H1 (cell line): Measurements from ENCODE around the gene TOGARAM1. TPM values are rescaled to one million over a fixed set of nuclear protein-coding genes. Genes with fewer than 3 reads are reported as not detected.

Source experiments
- CTCF ChIA-PET: fragments of 300-600 bp; sonication (Branson Sonifier 250); formaldehyde crosslinking; loops from one replicate; lab custom pipeline; 2021; ENCODE audit not compliant: partially characterized antibody; lab: Charles Lee
- POLR2A ChIA-PET: fragments of 300-600 bp; sonication (Branson Sonifier 250); formaldehyde crosslinking; loops from one replicate; lab custom pipeline; 2021; ENCODE audit warnings: inconsistent platforms; ENCODE audit not compliant: partially characterized antibody; lab: Charles Lee
- DNase-seq, 2 experiments: peaks; one replicate each; pipeline versions ENCODE4 v3.0.0 to v3.0.0-alpha.2; 2010 to 2022; ENCODE audit warnings: low spot score in 2 of 2, low read depth in 1 of 2, mixed read lengths in 1 of 2
- FAIRE-seq: peaks from 2 replicates; lab custom pipeline; 2011; peaks lifted over from hg19 to GRCh38; lab: Jason Lieb, UNC
- H2AFZ ChIP-seq: 2 replicates; pipeline ENCODE4 v1.8.1; 2012; ENCODE audit warnings: low read length, inconsistent platforms
- H2AK5ac ChIP-seq: 2 replicates; pipeline ENCODE4 v1.6.1; 2013; ENCODE audit warnings: low read depth, low read length
- H2BK120ac ChIP-seq: replicated peaks from 2 replicates; pipeline ENCODE3; 2013; ENCODE audit warnings: low read depth, low read length, inconsistent platforms
- H2BK12ac ChIP-seq: 2 replicates; pipeline ENCODE4 v1.6.1; 2013; ENCODE audit warnings: low read depth, low read length
- H2BK15ac ChIP-seq: 2 replicates; pipeline ENCODE4 v1.6.1; 2013; ENCODE audit warnings: low read length
- H2BK20ac ChIP-seq: 2 replicates; pipeline ENCODE4 v1.6.1; 2013; ENCODE audit warnings: low read length
- H2BK5ac ChIP-seq: 2 replicates; pipeline ENCODE4 v1.6.1; 2013; ENCODE audit warnings: low read depth, low read length
- H3K14ac ChIP-seq: 2 replicates; pipeline ENCODE4 v1.6.1; 2013; ENCODE audit warnings: inconsistent platforms; ENCODE audit not compliant: insufficient read length
- H3K18ac ChIP-seq: 2 replicates; pipeline ENCODE4 v1.6.1; 2013; ENCODE audit warnings: low read length; ENCODE audit errors: extremely low read depth
- H3K23ac ChIP-seq: 2 replicates; pipeline ENCODE4 v1.6.1; 2013; ENCODE audit warnings: inconsistent platforms; ENCODE audit not compliant: insufficient read length
- H3K23me2 ChIP-seq: 2 replicates; pipeline ENCODE4 v1.6.1; 2013; ENCODE audit warnings: low read depth, low read length
- H3K27ac ChIP-seq: 2 replicates; pipeline ENCODE4 v1.6.1; 2011; ENCODE audit warnings: low read depth, low read length, inconsistent platforms
- H3K27me3 ChIP-seq, 4 experiments: replicated peaks in 1 of 4; 1 replicate in 1 of 4; 2 replicates in 3 of 4; pipeline versions ENCODE4 v1.6.1 to v1.8.1; 2011 to 2013; ENCODE audit warnings: low read length in 3 of 4, mild to moderate bottlenecking in 3 of 4, inconsistent platforms in 2 of 4, mixed read lengths in 2 of 4, moderate library complexity in 1 of 4; ENCODE audit not compliant: control insufficient read depth in 3 of 4, insufficient read depth in 3 of 4; ENCODE audit errors: extremely low read depth in 1 of 4
- H3K36me3 ChIP-seq, 4 experiments: 2 replicates each; pipeline versions ENCODE4 v1.6.1 to v1.8.1; 2011 to 2013; ENCODE audit warnings: mild to moderate bottlenecking in 4 of 4, low read length in 3 of 4, moderate library complexity in 2 of 4, control low read depth in 1 of 4, inconsistent platforms in 1 of 4; ENCODE audit not compliant: insufficient read depth in 4 of 4, control insufficient read depth in 2 of 4
- H3K4ac ChIP-seq: replicated peaks from 2 replicates; pipeline ENCODE3; 2013; ENCODE audit warnings: low read length, low read depth, mixed read lengths, inconsistent platforms; ENCODE audit not compliant: insufficient read length
- H3K4me1 ChIP-seq, 4 experiments: replicated peaks in 1 of 4; 1 replicate in 1 of 4; 2 replicates in 3 of 4; pipeline versions ENCODE4 v1.6.1 to v1.8.1; 2011 to 2013; ENCODE audit warnings: low read length in 3 of 4, inconsistent platforms in 2 of 4, mixed read lengths in 1 of 4; ENCODE audit not compliant: insufficient read depth in 4 of 4, control insufficient read depth in 3 of 4
- H3K4me2 ChIP-seq, 2 experiments: 2 replicates each; pipeline versions ENCODE4 v1.6.1 to v1.8.1; 2011 to 2013; ENCODE audit warnings: low read depth in 2 of 2, low read length in 2 of 2, control low read depth in 1 of 2, inconsistent platforms in 1 of 2, mild to moderate bottlenecking in 1 of 2; ENCODE audit not compliant: insufficient read depth in 1 of 2
- H3K4me3 ChIP-seq, 4 experiments: fragments of 200-600, 300-600 bp in 1 of 4; sonication (generic), shearing (Covaris generic), sonication (Bioruptor Twin) in 1 of 4; 2 replicates each; pipeline versions ENCODE4 v1.5.1 to v1.8.1; 2011 to 2016; ENCODE audit warnings: low read length in 4 of 4, low read depth in 3 of 4, control low read depth in 2 of 4, inconsistent platforms in 2 of 4, mild to moderate bottlenecking in 2 of 4, mixed read lengths in 1 of 4, moderate library complexity in 1 of 4; ENCODE audit not compliant: insufficient read depth in 2 of 4; ENCODE audit errors: extremely low read depth in 1 of 4
- H3K56ac ChIP-seq: replicated peaks from 2 replicates; pipeline ENCODE3; 2013; ENCODE audit warnings: low read depth, mild to moderate bottlenecking, mixed read lengths, low read length, inconsistent platforms; ENCODE audit not compliant: insufficient read length
- H3K79me1 ChIP-seq: 2 replicates; pipeline ENCODE4 v1.6.1; 2013; ENCODE audit warnings: low read depth, low read length, control low read depth
- H3K79me2 ChIP-seq, 2 experiments: 2 replicates each; pipeline versions ENCODE4 v1.6.1 to v1.8.1; 2012 to 2013; ENCODE audit warnings: low read length in 2 of 2, mild to moderate bottlenecking in 2 of 2, inconsistent platforms in 1 of 2; ENCODE audit not compliant: insufficient read depth in 2 of 2, control insufficient read depth in 1 of 2
- H3K9ac ChIP-seq, 4 experiments: replicated peaks in 1 of 4; 1 replicate in 1 of 4; 2 replicates in 3 of 4; pipeline versions ENCODE4 v1.6.1 to v1.8.1; 2011 to 2013; ENCODE audit warnings: low read depth in 3 of 4, low read length in 3 of 4, control low read depth in 2 of 4, mild to moderate bottlenecking in 2 of 4, moderate library complexity in 2 of 4, inconsistent platforms in 1 of 4; ENCODE audit errors: extremely low read depth in 1 of 4
- H3K9me3 ChIP-seq, 2 experiments: 2 replicates each; pipeline versions ENCODE4 v1.6.1 to v1.8.1; 2012 to 2013; ENCODE audit warnings: mild to moderate bottlenecking in 2 of 2, moderate library complexity in 2 of 2, control low read depth in 1 of 2, inconsistent platforms in 1 of 2, low read depth in 1 of 2, low read length in 1 of 2, mixed read lengths in 1 of 2; ENCODE audit not compliant: insufficient read depth in 2 of 2
- H4K20me1 ChIP-seq, 2 experiments: replicated peaks in 1 of 2; 2 replicates each; pipeline versions ENCODE3 to v1.8.1; 2011 to 2013; ENCODE audit warnings: inconsistent platforms in 2 of 2, low read length in 2 of 2, mild to moderate bottlenecking in 1 of 2; ENCODE audit not compliant: insufficient read depth in 2 of 2, control insufficient read depth in 1 of 2
- H4K5ac ChIP-seq: 2 replicates; pipeline ENCODE4 v1.6.1; 2013; ENCODE audit warnings: low read length, low read depth, mixed read lengths, inconsistent platforms; ENCODE audit not compliant: insufficient read length
- H4K8ac ChIP-seq: 2 replicates; pipeline ENCODE4 v1.8.0; 2013; ENCODE audit warnings: mild to moderate bottlenecking, moderate library complexity, low read length, inconsistent platforms; ENCODE audit not compliant: insufficient read depth; ENCODE audit errors: extremely low read depth
- H4K91ac ChIP-seq: replicated peaks from 2 replicates; pipeline ENCODE3; 2013; ENCODE audit warnings: low read length, mixed read lengths, inconsistent platforms; ENCODE audit not compliant: insufficient read length
- ASH2L ChIP-seq: fragments of 200-600, 300-600 bp; sonication (generic); IDR thresholded peaks from one replicate; pipeline ENCODE4 v1.7.1; 2017; ENCODE audit warnings: low read length
- JUN ChIP-seq: IDR thresholded peaks from 2 replicates; pipeline ENCODE4 v1.6.1; 2011; ENCODE audit warnings: low read depth, mild to moderate bottlenecking, improper control_type of control experiment, low read length
- NRF1 ChIP-seq: IDR thresholded peaks from 2 replicates; pipeline ENCODE4 v1.6.1; 2011; ENCODE audit warnings: mild to moderate bottlenecking, low read depth, low read length, improper control_type of control experiment
- SAP30 ChIP-seq: fragments of 300-600 bp; sonication (generic); IDR thresholded peaks from 2 replicates; pipeline ENCODE4 v1.7.1; 2012; ENCODE audit warnings: low read length, moderate library complexity, mild to moderate bottlenecking, inconsistent platforms; ENCODE audit not compliant: insufficient read depth, insufficient replicate concordance
- SP4 ChIP-seq: IDR thresholded peaks from 2 replicates; pipeline ENCODE4 v1.6.1; 2012; ENCODE audit warnings: low read length, inconsistent platforms
- TAF7 ChIP-seq: optimal IDR thresholded peaks from 2 replicates; pipeline ENCODE3; 2011; ENCODE audit warnings: low read depth, mild to moderate bottlenecking, inconsistent platforms, low read length, moderate library complexity, borderline replicate concordance
- TEAD4 ChIP-seq: IDR thresholded peaks from 2 replicates; pipeline ENCODE4 v1.6.1; 2012; ENCODE audit warnings: low read depth, low read length, inconsistent platforms, mixed read lengths
- WGBS, 2 experiments: shearing (Covaris generic) in 1 of 2; methylation state at CpG; one replicate each; pipeline versions ENCODE4 v1.1.6 to v1.1.7; 2013 to 2015; ENCODE audit warnings: low lambda C conversion rate in 2 of 2, mixed read lengths in 2 of 2, inconsistent platforms in 1 of 2, low coverage in 1 of 2, missing lambda C conversion rate in 1 of 2; ENCODE audit not compliant: insufficient replicate concordance in 2 of 2, insufficient coverage in 1 of 2, insufficient read length in 1 of 2; ENCODE audit errors: extremely low coverage in 1 of 2, missing lambda C conversion rate in 1 of 2; 5-methylcytosine and 5-hydroxymethylcytosine counted together
- polyA plus RNA-seq, 7 experiments: library from polyadenylated mRNA; depleted of rRNA in 3 of 7; stranded (reverse) in 5 of 7; unstranded in 2 of 7; fragments of >200 nt in 5 of 7; fragments of 200-250 nt in 2 of 7; gene quantifications; 1 replicate in 5 of 7; 2 replicates in 1 of 7; 4 replicates in 1 of 7; pipeline versions ENCODE4 v1.2.1 to v1.2.3, GENCODE V29; 2011 to 2013; ENCODE audit warnings: missing spikeins in 2 of 7, mixed read lengths in 2 of 7
- total RNA-seq: library from RNA; stranded (reverse); fragmentation: NEBNext Ultra II Directional; extraction: Animal tissue kit (Norgen Biotek cat#: 25700); gene quantifications from 2 replicates; pipeline ENCODE4 v1.2.1, GENCODE V29; 2021
- TF ChIP-seq, protein P1 (sequence below): IDR thresholded peaks from 2 replicates; pipeline ENCODE4 v1.6.1; 2011; ENCODE audit warnings: low read depth, mild to moderate bottlenecking, low read length; ENCODE audit not compliant: insufficient read depth
- TF ChIP-seq, protein P2 (sequence below): IDR thresholded peaks from 2 replicates; pipeline ENCODE4 v1.6.1; 2012; ENCODE audit warnings: inconsistent platforms
- TF ChIP-seq, protein P3 (sequence below): IDR thresholded peaks from 2 replicates; pipeline ENCODE4 v1.6.1; 2011; ENCODE audit warnings: low read length, improper control_type of control experiment

TOGARAM1 gene
- total and polyA plus RNA-seq, 2 of the 8 experiments (the other 6 are each of a cell fraction or from before 2014, with no cell fraction given) = 2.5 to 6.8 TPM

DNA sequence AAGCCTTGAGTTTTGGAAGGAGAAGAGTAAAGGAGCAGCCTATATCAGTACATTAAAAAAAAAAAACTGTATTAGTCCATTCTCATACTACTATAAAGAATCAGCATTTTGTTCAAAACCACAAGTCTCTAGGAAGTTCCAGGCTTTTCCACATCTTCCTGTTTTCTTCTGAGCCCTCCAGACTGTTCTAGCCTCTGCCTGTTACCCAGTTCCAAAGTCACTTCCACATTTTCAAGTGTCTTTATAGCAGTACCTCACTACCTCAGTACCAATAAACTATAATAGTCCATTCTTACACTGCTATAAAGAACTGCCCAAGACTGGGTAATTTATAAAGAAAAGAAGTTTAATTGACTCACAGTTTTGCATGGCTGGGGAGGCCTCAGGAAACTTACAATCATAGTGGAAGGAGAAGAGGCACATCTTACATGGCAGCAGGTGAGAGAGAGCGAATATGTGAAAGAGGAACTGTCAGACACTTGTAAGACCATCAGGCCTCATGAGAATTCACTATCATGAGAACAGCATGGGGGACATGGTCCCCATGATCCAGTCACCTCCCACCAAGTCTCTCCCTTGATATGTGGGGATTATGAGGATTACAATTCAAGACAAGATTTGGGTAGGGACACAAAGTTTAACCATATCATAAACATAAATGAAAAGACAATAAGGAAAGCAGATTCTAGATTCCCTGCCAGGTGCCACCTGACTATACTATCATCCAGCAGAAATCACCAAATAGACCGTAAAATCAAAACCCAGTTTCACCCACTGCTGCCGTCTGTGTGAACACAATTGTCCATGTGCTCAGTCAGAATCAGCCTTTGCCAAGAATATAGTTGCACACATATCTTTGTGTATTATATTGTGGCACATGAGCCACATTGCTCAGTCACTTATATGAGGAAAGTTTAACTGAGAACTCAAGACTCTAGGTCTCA lies 27.8 kb downstream of the TOGARAM1 start:
- Histone ChIP-seq H3K9ac (no peak overlapping the region), H3K36me3 (peaks cover 0 to 2% (median 0%) of the 10 kb centered on the region in 4 experiments; a peak in 1 of 8 replicates), H2AFZ (no peak overlapping the region), H3K14ac (no peak overlapping the region), H3K79me2 (peaks cover 0 to 5% of the 10 kb centered on the region in 2 experiments; a peak in 1 of 4 replicates), H3K18ac (no peak overlapping the region), H2BK5ac (no peak overlapping the region), H3K27me3 (no peaks in the 10 kb centered on the region), H4K91ac (no peak overlapping the region), H3K4me1 (no peaks in the 10 kb centered on the region), H3K27ac (no peak overlapping the region), H3K79me1 (no peaks in the 10 kb centered on the region; the same call in 1 of the 2 replicates), H3K4ac (no peak overlapping the region), H2BK20ac (no peak overlapping the region), H3K23me2 (no peaks in the 10 kb centered on the region), H4K5ac (no peak overlapping the region), H2BK12ac (no peak overlapping the region), H3K4me3 (no peak overlapping the region), H3K9me3 (no peaks in the 10 kb centered on the region), H4K8ac (no peak overlapping the region), H2AK5ac (no peak overlapping the region), H2BK15ac (no peak overlapping the region), H4K20me1 (no peaks in the 10 kb centered on the region), H3K56ac (no peak overlapping the region), H2BK120ac (no peak overlapping the region), H3K23ac (no peak overlapping the region), H3K4me2 (no peak overlapping the region)
- DNase-seq (no peak), FAIRE-seq (no peak)
- ChIA-PET CTCF (interaction anchor here (1.0 kb wide), 1 partner anchor 11 kb away, joined by 3 read pairs; no protein-coding TSS in a partner anchor), POLR2A (no interaction called here)
- 81% methylated on average over 3 of the region's 3 CpGs; no CpG with 5 or more reads in 1 of the 2 experiments for WGBS, 2 experiments
- TF ChIP-seq, protein P1, sequence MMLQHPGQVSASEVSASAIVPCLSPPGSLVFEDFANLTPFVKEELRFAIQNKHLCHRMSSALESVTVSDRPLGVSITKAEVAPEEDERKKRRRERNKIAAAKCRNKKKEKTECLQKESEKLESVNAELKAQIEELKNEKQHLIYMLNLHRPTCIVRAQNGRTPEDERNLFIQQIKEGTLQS = no peak
- no peak for TF ChIP-seq ASH2L
- no peak for TF ChIP-seq TAF7
- TF ChIP-seq, protein P2, sequence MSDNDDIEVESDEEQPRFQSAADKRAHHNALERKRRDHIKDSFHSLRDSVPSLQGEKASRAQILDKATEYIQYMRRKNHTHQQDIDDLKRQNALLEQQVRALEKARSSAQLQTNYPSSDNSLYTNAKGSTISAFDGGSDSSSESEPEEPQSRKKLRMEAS = no peak
- TF ChIP-seq JUN = no peak
- no peak for TF ChIP-seq SP4
- TF ChIP-seq, protein P3, sequence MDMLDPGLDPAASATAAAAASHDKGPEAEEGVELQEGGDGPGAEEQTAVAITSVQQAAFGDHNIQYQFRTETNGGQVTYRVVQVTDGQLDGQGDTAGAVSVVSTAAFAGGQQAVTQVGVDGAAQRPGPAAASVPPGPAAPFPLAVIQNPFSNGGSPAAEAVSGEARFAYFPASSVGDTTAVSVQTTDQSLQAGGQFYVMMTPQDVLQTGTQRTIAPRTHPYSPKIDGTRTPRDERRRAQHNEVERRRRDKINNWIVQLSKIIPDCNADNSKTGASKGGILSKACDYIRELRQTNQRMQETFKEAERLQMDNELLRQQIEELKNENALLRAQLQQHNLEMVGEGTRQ = no peak
- no peak for TF ChIP-seq TEAD4
- TF ChIP-seq SAP30 = no peak
- TF ChIP-seq NRF1 = no peak
